ENCODE results near the gene LMO2.

DNA sequence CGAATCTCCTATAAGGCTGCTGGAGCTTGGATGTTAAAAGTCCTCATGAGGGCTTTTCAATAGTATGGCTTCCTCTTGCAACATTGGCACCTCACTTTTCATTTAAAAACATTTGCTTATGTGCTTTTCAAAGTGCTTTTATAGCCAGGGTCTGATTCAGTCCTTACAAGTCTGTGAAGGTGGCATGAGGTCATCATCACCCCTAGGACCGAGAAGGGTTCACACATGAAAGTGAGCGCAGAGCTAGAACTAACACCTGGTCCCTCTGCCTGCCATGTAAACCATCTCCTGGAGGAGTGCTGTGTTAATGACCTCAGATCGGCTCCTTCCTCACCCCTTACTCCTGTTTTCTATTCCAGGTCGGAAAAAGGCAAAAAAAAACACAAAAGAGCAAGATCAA is 12.2 kb upstream of the LMO2 start:
- TF ChIP-seq, protein P1, sequence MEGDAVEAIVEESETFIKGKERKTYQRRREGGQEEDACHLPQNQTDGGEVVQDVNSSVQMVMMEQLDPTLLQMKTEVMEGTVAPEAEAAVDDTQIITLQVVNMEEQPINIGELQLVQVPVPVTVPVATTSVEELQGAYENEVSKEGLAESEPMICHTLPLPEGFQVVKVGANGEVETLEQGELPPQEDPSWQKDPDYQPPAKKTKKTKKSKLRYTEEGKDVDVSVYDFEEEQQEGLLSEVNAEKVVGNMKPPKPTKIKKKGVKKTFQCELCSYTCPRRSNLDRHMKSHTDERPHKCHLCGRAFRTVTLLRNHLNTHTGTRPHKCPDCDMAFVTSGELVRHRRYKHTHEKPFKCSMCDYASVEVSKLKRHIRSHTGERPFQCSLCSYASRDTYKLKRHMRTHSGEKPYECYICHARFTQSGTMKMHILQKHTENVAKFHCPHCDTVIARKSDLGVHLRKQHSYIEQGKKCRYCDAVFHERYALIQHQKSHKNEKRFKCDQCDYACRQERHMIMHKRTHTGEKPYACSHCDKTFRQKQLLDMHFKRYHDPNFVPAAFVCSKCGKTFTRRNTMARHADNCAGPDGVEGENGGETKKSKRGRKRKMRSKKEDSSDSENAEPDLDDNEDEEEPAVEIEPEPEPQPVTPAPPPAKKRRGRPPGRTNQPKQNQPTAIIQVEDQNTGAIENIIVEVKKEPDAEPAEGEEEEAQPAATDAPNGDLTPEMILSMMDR (IDR thresholded peaks at IDR 0.05): no peak
- no peak for TF ChIP-seq ZFX (IDR thresholded peaks at IDR 0.05; ENCODE audit: borderline replicate concordance)

All from 22Rv1 (cell line).